Measurements from ENCODE around the gene ARL2. TPM values are rescaled to one million over a fixed set of nuclear protein-coding genes. Genes with fewer than 3 reads are reported as not detected.
A peak's percentile ranks its signal among the peaks of the same experiment; 100 is the strongest.

ARL2 gene
- total RNA-seq, 2 donors from 2014 or later = 127 to 199 TPM

DNA sequence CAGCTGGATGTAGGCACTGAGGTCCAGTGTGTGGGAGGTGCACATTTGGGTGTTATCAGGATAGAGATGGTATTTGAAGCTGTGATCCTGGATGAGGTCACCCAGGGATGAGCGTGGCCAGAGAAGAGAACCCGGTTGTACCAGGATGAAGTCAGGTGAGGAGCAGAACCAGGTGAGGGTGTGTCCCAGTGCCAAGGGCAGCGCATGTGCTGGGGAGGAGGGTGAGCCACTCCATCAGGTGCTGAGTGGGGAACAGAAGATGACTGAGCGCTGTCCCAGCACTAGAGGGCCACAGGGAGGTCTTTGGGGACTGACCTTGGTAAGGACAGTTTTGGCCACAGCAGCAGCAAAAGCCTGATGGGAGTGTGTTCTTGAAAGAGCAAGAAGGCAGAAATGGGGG is 2.7 kb downstream of the ARL2 start:
- Mint-ChIP-seq H3K4me3 (no peak overlapping the region), H3K36me3 (ENCODE audit: low read depth) (peaks cover 28% of the 10 kb centered on the region), H3K27ac (no peak overlapping the region), H3K27me3 (ENCODE audit: insufficient read depth) (no peaks in the 10 kb centered on the region), H3K9me3 (no peaks in the 10 kb centered on the region), H3K4me1 (peaks cover 6% of the 10 kb centered on the region)
- Histone ChIP-seq H3K4me1 (ENCODE audit: control insufficient read depth, insufficient read depth, low read length) (no peaks in the 10 kb centered on the region), H3K36me3 (ENCODE audit: control insufficient read depth, insufficient read depth, low read length) (peaks cover 20% of the 10 kb centered on the region), H3K9me3 (ENCODE audit: control insufficient read depth, low read length) (no peaks in the 10 kb centered on the region), H3K9ac (ENCODE audit: extremely low read depth, low read length, poor library complexity, severe bottlenecking) (no peak overlapping the region), H3K27ac (ENCODE audit: low read depth, low read length) (no peak overlapping the region), H3K27me3 (ENCODE audit: control insufficient read depth, insufficient read depth, low read length, poor library complexity, severe bottlenecking) (no peaks in the 10 kb centered on the region), H3K4me3 (ENCODE audit: low read length) (no peak overlapping the region)
- peak; percentile 57 for TF ChIP-seq CTCF (conservative IDR thresholded peaks at IDR 0.05)
- 98 to 100% methylated on average over 4 of the region's 4 CpGs for WGBS, 2 experiments (ENCODE audit: insufficient coverage in 1 of 2, insufficient read length in 1 of 2)
- DNase-seq = peak; percentile 58

- Mint-ChIP-seq H3K4me3 (no peak overlapping the region), H3K36me3 (ENCODE audit: low read depth) (peaks cover 33% of the 10 kb centered on the region), H3K4me1 (peaks cover 5% of the 10 kb centered on the region), H3K27ac (no peak overlapping the region), H3K9me3 (no peaks in the 10 kb centered on the region), H3K27me3 (ENCODE audit: insufficient read depth) (no peaks in the 10 kb centered on the region)
- Histone ChIP-seq H3K27ac (ENCODE audit: low read depth, low read length) (no peak overlapping the region), H3K9me3 (ENCODE audit: control insufficient read depth, low read length) (no peaks in the 10 kb centered on the region), H3K27me3 (ENCODE audit: control insufficient read depth, insufficient read depth, low read length, poor library complexity, severe bottlenecking) (no peaks in the 10 kb centered on the region), H3K36me3 (ENCODE audit: control insufficient read depth, insufficient read depth, low read length) (peaks cover 20% of the 10 kb centered on the region), H3K4me3 (ENCODE audit: low read length) (no peak overlapping the region), H3K9ac (ENCODE audit: extremely low read depth, low read length, poor library complexity, severe bottlenecking) (no peak overlapping the region), H3K4me1 (ENCODE audit: control insufficient read depth, insufficient read depth, low read length) (no peaks in the 10 kb centered on the region)
- 89 to 94% methylated on average over 5 to 6 of the region's 6 CpGs for WGBS, 2 experiments (ENCODE audit: insufficient coverage in 1 of 2, insufficient read length in 1 of 2)
- TF ChIP-seq CTCF (conservative IDR thresholded peaks at IDR 0.05) = no peak
- no peak for DNase-seq
These were observed 4.0 kb downstream of the ARL2 start for GRCh38 chr11:65017937-65018336.

DNA sequence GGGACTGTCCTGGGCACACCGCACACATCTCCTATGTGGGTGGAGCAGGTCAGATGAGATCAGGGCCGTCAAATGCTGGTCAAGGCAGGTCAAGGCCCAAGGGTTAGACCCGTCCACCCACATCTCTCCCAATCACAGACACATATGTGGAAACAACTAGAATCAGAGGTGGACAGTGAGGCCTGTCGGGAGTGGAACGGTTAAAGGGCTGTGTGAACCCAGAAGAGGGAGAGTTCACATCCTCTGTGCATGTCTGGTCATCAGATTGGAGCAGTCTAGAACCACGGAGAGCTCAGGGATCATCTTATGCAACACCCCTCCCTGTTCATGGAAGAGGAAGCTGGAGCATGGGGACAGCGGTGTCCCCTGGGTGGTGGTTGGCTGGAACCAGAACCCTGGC is 5.9 kb downstream of the ARL2 start:
- Histone ChIP-seq H3K9ac (ENCODE audit: extremely low read depth, low read length, poor library complexity, severe bottlenecking) (no peak overlapping the region), H3K4me1 (ENCODE audit: control insufficient read depth, insufficient read depth, low read length) (no peaks in the 10 kb centered on the region), H3K27me3 (ENCODE audit: control insufficient read depth, insufficient read depth, low read length, poor library complexity, severe bottlenecking) (no peaks in the 10 kb centered on the region), H3K4me3 (ENCODE audit: low read length) (no peak overlapping the region), H3K27ac (ENCODE audit: low read depth, low read length) (no peak overlapping the region), H3K9me3 (ENCODE audit: control insufficient read depth, low read length) (no peaks in the 10 kb centered on the region), H3K36me3 (ENCODE audit: control insufficient read depth, insufficient read depth, low read length) (peaks cover 20% of the 10 kb centered on the region)
- no peaks in the 10 kb centered on the region for H3K9me3 Mint-ChIP-seq
- WGBS, 2 experiments (ENCODE audit: insufficient coverage in 1 of 2, insufficient read length in 1 of 2) = 94 to 95% methylated on average over 3 to 7 of the region's 7 CpGs
- no peaks in the 10 kb centered on the region for H3K4me1 Mint-ChIP-seq
- no peaks in the 10 kb centered on the region for H3K27me3 Mint-ChIP-seq (ENCODE audit: insufficient read depth)
- H3K4me3 Mint-ChIP-seq = no peak overlapping the region
- H3K36me3 Mint-ChIP-seq (ENCODE audit: low read depth) = peaks cover 33% of the 10 kb centered on the region
- no peak for DNase-seq
- TF ChIP-seq CTCF (conservative IDR thresholded peaks at IDR 0.05) = no peak
- no peak overlapping the region for H3K27ac Mint-ChIP-seq

All from endodermal cell (in vitro differentiated cells).